HG02798 (cell line): ENCODE data around the gene AGK.
"Not testable (repeated sequence)": the region's sequence is repeated elsewhere in the genome, so short reads cannot be mapped to it uniquely, and the experiment has no call there.

Source experiments
- ATAC-seq: cut with Tn5 transposase; IDR thresholded peaks from one replicate; pipeline ENCODE4 v1.9.1; 2021; ENCODE audit warnings: mild to moderate bottlenecking; ENCODE audit not compliant: unreplicated experiment, poor library complexity

Gene AGK

DNA sequence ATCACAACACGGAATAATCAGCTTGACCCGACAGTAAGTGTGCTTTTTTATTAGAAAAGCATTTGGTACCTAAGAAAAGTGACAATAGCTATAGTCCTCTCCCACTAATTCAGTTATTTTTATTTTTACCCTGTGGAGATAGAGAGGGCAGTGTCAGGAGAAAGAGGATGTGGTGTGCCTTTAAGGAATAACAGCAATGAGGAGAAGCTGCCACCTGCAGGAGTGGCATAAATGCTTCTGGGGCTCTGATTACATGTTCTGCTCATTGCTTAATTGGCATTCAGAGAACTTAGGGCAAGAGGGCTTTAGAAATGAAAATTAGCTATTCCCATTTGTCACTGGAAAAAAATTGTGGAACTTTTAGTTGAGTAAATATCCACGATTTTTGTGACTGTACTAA, 90.7 kb downstream of the AGK start:
- ATAC-seq, result no peak

DNA sequence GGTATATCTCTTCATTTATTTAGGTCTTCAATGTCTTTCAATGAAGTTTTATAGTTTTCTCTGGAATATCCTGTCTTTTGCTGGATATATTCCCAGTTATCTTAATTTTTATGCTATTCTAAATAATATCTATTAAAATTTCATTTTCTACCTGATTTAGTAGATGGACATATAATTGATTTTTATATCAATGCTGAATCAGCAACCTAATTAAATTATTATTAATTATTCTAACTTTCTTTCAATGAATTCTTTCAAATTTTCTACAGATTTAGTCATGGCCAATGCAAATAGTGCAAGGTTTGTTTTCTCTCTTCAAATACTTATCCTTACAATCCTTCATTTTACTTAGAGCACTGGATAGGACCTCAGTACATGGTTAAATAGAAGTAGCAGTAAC, 94.0 kb downstream of the AGK start:
- ATAC-seq, result no peak

GRCh38 chr7:141646826-141647480, 95.7 kb downstream of the AGK start:
- no peak for ATAC-seq

DNA sequence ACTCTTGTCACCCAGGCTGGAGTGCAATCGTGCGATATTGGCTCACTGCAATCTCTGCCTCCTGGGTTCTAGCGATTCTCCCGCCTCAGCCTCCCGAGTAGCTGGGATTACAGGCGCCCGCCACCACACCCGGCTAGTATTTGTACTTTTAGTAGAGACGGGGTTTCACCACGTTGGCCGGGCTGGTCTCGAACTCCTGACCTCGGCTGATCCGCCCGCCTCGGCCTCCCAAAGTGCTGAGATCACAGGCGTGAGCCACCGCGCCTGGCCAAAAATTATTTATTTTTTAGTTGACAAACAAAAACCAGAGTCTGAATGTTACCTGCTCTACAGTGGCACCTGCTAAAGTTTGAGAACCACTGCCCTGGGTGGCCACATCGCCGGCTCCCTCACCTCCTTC, 96.5 kb downstream of the AGK start:
- ATAC-seq, result not testable (repeated sequence)

GRCh38 chr7:141648276-141649114, 97.3 kb downstream of the AGK start:
- ATAC-seq, result no peak

DNA sequence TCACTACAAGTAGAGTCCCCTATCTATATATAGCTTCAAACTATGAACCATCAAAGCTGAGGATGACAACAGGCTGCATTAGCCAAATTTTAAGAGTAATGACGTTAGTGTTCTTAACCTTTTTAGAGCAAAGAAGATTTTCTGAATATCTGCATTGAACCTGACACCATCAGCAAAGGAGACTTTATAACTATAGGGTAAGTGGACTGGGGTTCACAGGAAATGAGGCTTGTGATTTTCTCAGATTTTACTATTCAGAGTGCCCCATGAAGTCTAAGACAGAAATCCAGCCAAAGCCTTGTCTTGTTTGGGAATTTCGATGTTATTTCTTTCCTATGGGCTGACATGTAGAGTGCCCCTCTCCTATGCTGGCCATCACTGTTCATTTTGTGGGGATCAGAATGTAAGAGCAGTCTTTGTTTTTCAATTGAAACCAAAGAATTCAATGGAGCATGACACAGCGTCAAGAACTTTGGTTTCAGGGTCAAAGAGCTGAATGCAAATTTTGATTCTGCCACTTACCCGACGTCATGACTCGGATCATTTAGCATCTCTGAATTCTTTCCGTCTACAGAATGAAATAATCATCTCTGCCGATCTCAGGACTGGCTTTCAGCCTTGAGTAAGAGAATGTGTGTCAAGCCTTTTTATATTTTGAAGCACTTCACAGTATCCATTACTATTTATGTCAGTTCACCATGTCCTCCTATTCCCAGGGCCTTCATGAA, 98.1 kb downstream of the AGK start:
- peak; percentile 83 for ATAC-seq

DNA sequence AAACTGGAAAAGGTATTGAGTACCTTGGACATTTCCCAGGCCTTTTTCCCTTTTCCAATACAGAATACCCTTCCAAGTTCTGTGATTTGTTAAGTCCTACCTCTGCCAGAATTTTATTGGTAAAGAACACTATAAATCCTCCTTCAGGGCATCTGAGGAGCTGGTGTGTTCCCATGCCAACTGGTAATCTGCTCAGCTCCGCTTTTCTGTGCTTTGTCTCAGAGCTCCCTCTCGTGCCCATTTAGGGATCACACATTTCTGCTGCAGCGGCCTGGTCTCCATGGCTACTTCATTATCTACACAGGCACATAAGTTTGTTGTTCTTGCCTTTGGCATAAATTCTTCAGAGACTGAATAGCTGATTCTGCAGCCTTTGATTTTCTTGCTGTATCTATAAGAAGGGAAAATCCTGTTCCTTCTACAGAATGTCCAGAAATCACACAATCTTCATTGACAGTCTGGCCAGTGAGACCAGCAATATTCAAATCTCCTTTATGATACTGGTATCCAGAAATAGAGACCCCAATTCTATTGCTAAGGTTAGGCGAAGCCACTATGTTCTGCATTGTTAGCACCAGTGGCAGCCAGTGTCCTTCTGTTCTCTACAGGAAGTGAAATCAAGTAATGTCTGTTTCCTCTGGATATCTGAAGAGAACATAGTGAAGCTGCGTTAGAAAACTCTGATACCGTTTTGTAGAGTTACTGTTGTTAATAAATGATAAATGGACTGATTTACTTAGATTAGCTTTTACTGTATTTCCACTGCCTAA, 98.8 kb downstream of the AGK start:
- peak; percentile 80 for ATAC-seq

DNA sequence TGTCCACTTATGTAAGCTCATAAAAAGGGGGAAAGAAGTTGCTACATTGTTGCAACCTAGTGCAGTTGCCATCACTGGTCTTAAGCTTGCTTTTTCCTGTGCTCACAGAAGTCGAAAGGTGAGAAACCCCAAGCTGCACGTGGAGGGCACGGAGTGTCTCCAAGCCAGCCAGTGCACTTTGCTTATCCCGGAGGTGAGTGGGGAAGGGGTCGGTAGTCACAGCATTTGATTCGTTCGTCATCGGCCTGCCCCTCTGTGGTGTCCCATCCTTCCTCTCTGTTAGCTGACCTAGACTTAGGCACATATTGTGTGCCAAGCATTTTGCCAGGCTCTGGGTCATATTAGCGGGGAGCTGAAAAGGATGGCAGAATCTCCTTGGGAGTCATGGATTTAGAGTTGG, 100.2 kb downstream of the AGK start:
- no peak for ATAC-seq

DNA sequence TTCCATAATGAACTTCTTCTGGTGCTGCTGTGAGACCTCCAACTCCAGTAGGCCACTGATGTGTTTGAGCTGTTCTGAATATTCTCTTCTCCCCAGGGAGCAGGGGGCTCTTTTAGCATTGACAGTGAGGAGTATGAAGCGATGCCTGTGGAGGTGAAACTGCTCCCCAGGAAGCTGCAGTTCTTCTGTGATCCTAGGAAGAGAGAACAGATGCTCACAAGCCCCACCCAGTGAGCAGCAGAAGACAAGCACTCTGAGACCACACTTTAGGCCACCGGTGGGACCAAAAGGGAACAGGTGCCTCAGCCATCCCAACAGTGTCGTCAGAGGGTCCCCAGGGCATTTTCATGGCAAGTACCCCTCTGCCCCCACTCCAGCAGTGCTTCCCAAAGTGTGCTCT, 101.5 kb downstream of the AGK start:
- no peak for ATAC-seq

DNA sequence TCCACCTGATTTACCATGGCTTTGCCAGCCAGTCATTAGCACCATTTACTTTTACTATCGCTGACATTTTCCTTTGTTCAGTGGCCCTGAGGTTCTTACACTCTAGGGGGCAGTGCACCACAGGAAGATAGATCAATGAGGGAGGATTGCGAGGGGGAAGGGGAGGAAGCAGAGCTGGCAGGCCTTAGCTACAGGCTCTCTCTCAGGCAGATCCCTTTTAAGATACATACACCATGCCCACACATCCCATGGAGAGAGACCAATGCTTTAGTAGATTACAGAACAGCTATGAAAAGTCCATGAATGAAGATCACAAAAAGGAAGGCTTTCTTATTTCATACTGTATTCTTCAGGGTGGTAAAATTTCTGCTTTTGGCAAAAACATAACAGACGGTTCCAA, 103.3 kb downstream of the AGK start:
- ATAC-seq, result peak; percentile 72

DNA sequence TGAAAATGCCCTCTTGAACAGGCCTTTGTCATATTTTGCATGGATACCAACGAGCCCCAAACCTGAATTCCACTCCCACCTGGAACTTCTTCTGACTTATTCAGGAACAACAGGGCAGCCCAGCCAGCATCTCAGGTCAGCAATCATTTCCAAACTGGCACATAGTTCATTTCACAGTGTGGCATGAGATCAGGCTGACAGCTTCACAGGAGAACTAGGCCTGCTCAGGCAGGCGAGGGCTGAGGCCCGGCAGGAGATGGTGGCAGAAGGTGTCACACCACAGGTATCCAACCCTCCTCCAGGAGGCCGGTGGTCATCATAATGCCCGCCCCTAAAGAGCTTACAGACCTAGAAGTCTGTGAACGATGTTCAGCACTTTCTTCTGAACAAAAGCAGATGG, 108.3 kb downstream of the AGK start:
- ATAC-seq, result no peak

DNA sequence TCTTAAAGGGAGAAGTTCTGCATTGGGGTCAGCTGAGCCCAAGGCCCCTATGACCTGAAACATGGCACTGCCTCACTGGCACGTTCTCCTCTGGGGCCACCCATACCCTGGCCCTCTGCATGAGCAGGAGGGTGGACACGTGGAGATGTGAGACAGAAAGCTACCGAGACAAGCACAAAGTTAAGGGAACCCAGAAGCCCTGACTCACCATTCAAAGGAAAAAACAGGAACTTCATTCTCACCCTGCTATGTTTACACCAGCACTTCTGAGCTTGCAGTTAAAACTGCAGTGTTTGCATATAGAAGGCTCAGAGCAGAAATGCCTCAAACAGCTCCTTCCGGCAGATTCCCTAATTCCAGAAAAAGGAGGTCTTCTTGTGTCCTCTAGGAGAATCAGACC, 109.0 kb downstream of the AGK start:
- no peak for ATAC-seq

GRCh38 chr7:141663081-141663849, 112.1 kb downstream of the AGK start:
- no peak for ATAC-seq

DNA sequence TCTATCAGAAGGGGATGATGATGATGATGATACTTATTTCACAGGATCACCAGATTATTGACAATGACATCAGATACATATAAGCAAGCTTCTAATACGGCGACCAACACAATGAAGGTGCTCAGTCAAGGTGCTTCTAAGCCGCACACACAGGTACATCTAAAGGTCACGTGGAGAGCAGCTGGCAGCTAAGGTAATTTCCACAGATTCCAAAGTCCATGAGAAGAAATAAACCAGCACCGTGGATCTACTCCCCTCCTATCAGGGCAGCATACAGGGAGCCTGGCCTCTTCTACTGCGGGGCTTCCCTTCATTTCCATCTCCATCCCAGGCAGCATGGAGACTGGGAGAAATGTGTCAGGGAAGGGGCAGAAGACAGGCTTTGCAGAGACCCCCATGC, 113.2 kb downstream of the AGK start:
- no peak for ATAC-seq

DNA sequence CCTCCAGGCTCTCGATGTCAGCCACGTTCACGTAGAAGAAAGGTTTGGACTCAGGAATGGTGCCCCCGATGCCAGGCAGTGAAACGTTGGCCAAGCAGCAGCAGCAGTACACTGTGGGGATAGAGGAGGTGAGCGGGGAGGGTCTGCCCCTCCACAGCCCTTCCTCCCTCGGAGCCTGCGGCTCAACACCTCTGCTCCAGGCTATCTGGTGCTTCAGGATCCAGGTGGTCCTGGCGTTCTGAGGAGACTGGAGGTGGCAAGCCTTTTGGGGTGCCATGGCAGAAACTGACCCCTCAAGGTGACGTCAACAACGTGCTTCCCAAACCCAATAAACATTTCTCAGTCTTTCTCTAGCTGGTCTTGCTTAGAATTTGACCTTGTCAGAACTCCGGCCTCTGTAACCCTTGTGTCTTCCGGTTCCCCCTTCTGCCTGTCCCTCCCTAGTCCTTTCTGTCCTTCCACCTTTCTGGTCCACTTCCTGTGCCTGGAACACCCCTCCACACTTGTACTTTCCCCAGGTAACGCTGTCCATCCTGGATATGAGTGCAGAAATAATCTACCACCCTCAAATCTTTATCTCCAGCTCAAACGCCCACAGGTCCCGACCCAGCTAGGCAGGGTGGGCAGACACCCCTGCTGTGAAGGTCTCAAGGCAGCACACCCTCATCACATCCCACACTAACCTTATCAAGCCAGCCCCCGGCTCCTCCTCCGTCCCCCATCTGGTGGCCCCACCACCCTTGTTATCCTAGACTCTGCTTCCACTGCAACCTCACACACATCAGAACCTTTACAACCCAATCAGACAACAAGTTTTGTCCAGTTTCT, 114.2 kb downstream of the AGK start:
- ATAC-seq, result no peak

- no peak for ATAC-seq
These were observed 114.9 kb downstream of the AGK start for GRCh38 chr7:141666071-141666470.

DNA sequence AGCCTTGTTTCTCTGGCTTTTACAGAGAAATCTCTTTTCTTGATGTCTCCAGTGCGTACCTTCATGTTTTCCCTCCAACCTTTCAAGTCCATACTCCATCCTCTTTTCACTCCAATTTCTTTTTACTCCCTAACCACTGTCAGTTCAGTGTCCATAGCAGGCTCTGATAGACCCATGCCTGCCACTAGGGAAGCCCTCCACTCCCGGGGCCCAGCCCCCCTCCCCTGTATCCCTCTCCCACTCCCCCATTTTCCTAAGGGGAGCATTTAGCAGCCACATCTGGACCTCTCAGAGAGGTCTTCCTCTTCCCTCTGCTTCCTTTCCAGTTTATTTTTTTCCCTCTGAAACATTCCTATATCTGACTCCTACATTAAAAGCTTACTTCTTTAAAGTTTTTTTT, 117.6 kb downstream of the AGK start:
- ATAC-seq, result no peak

DNA sequence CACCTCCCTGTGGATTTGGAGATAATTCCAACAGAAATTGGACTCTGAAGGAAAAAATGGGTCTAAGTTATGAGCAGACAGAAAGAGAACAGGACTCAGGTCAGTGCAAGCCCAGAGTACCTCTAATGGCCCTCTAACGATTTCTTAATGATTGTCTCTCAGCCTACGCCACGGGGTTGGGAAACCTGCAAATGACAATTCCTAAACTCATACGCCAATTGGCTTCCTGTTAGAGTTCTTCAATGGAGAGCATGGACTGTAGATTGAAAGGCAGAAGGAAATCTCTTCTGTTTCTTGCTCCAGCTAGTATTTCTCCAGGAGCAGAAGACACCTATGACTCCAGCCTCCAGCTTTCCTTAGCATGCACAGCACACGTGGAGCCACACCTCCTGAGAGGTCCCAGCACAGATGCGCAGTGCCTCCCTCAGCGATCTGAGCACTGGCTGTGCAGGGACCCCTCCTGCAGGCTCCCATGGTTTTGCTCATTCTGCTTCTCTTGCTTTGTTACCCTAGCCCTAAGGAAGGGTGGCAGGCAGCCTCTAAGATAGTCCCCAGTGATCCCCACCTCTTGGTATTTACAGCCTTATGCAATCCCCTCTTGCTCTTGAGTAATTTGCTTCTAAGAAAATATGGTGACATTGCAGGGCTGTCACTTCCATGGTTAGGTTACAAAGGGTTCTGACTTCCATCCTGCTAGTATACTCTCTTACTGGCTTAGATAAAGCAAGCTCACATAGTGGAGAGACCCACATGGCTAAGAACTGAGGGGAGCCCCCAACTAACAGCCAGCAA, 120.7 kb downstream of the AGK start:
- ATAC-seq, result no peak
